NT2/D1 (cell line): Measurements from ENCODE around the gene FOSL1.

Source experiments
- SUZ12 ChIP-seq: IDR thresholded peaks from 2 replicates; pipeline ENCODE4 v1.6.1; 2011; ENCODE audit not compliant: insufficient read length, insufficient read depth; ENCODE audit errors: extremely low read depth
- YY1 ChIP-seq: IDR thresholded peaks from 2 replicates; pipeline ENCODE4 v1.6.1; 2011; ENCODE audit not compliant: insufficient read length, insufficient read depth
- ZNF274 ChIP-seq: IDR thresholded peaks from 2 replicates; pipeline ENCODE4 v1.6.1; 2011; ENCODE audit warnings: mild to moderate bottlenecking, low read depth, low read length

- TF ChIP-seq YY1 (no peak), ZNF274 (no peak), SUZ12 (no peak)
These were observed 6.1 kb downstream of the FOSL1 start for GRCh38 chr11:65894034-65894591.
